HCT116 (cell line): Measurements from ENCODE around the gene PHF20. TPM values are rescaled to one million over a fixed set of nuclear protein-coding genes. Genes with fewer than 3 reads are reported as not detected.

Experiments used
- ATAC-seq: fragments of 200-7000 bp; cut with Tn5 transposase; 2 replicates; pipeline ENCODE4 v1.9.1; 2020; ENCODE audit warnings: mild to moderate bottlenecking, moderate library complexity
- BruUV-seq: library from RNA; stranded (reverse); fragments of 400-500 nt; replicated peaks from 2 replicates; lab custom pipeline; 2021; lab: Mats Ljungman, UMichigan
- CTCF ChIA-PET: fragments of 300-600 bp; sonication (Branson Sonifier 250); formaldehyde crosslinking; loops from one replicate; lab custom pipeline; 2021; ENCODE audit warnings: antibody characterized with exemption; lab: Charles Lee
- POLR2A ChIA-PET: fragments of 300-600, 350-600 bp; sonication (Branson Sonifier 250); formaldehyde crosslinking; loops from one replicate; lab custom pipeline; 2021; ENCODE audit warnings: antibody characterized with exemption; lab: Charles Lee
- RAD21 ChIA-PET, 2 experiments: fragments of 300-600 bp; sonication (Branson Sonifier 250); formaldehyde crosslinking; loops; one replicate each; lab custom pipeline; 2023; ENCODE audit warnings: low total read pairs in 2 of 2; ENCODE audit not compliant: uncharacterized antibody in 2 of 2, unreplicated experiment in 2 of 2, low non-redundant PET in 1 of 2; lab: Charles Lee
- DNase-seq: peaks from one replicate; pipeline ENCODE4 v3.0.0-alpha.2; 2010; ENCODE audit warnings: low read depth, low spot score
- H2AFZ ChIP-seq: fragments of 200-600 bp; shearing (Covaris generic), sonication (generic); 2 replicates; pipeline ENCODE4 v1.6.1; 2017; ENCODE audit warnings: low read depth, mixed run types, mixed read lengths, antibody characterized with exemption, low read length; ENCODE audit not compliant: poor library complexity, severe bottlenecking
- H3K27ac ChIP-seq: 2 replicates; pipeline ENCODE4 v1.5.1; 2012; ENCODE audit warnings: low read depth, low read length
- H3K27me3 ChIP-seq: fragments of 200-600 bp; sonication (generic); 2 replicates; pipeline ENCODE4 v1.6.1; 2016; ENCODE audit warnings: mixed run types, low read length, mixed read lengths; ENCODE audit not compliant: insufficient read depth
- H3K36me3 ChIP-seq, 2 experiments: fragments of 200-500 bp in 1 of 2; fragments of 200-600 bp in 1 of 2; sonication (Bioruptor generic) in 1 of 2; sonication (generic) in 1 of 2; 2 replicates each; pipeline versions ENCODE4 v1.5.1 to v1.6.1; 2014 to 2016; ENCODE audit warnings: low read length in 2 of 2, inconsistent platforms in 1 of 2, mixed read lengths in 1 of 2, mixed run types in 1 of 2; ENCODE audit not compliant: insufficient read depth in 2 of 2, control insufficient read depth in 1 of 2
- H3K4me1 ChIP-seq, 2 experiments: fragments of 200-600 bp in 1 of 2; sonication (generic) in 1 of 2; 2 replicates each; pipeline versions ENCODE4 v1.5.1 to v1.6.1; 2012 to 2017; ENCODE audit warnings: low read length in 2 of 2, inconsistent platforms in 1 of 2, mild to moderate bottlenecking in 1 of 2, mixed read lengths in 1 of 2, mixed run types in 1 of 2, moderate library complexity in 1 of 2; ENCODE audit not compliant: insufficient read depth in 2 of 2, control insufficient read depth in 1 of 2
- H3K4me2 ChIP-seq: fragments of 200-600 bp; sonication (generic); 2 replicates; pipeline ENCODE4 v1.6.1; 2017; ENCODE audit warnings: mixed run types, low read length, mixed read lengths
- H3K4me3 ChIP-seq, 2 experiments: fragments of 200-600 bp in 1 of 2; sonication (generic) in 1 of 2; replicated peaks in 1 of 2; 2 replicates each; pipeline ENCODE4 v1.5.1; 2011 to 2016; ENCODE audit warnings: low read length in 2 of 2, control low read depth in 1 of 2, low read depth in 1 of 2, mild to moderate bottlenecking in 1 of 2, mixed read lengths in 1 of 2, mixed run types in 1 of 2
- H3K79me2 ChIP-seq: fragments of 200-600 bp; sonication (generic); 2 replicates; pipeline ENCODE4 v1.6.1; 2017; ENCODE audit warnings: mild to moderate bottlenecking, mixed run types, low read length, moderate library complexity, mixed read lengths; ENCODE audit not compliant: insufficient read depth
- H3K9ac ChIP-seq: fragments of 200-600 bp; sonication (generic); 2 replicates; pipeline ENCODE4 v1.6.1; 2016; ENCODE audit warnings: low read length, mixed read lengths
- H3K9me2 ChIP-seq: fragments of 200-600 bp; sonication (generic), shearing (Covaris generic); 2 replicates; pipeline ENCODE4 v1.6.1; 2017; ENCODE audit warnings: mixed run types, mild to moderate bottlenecking, moderate library complexity; ENCODE audit not compliant: insufficient read depth
- H3K9me3 ChIP-seq, 2 experiments: fragments of 200-500 bp in 1 of 2; fragments of 200-600 bp in 1 of 2; sonication (Bioruptor generic) in 1 of 2; sonication (generic) in 1 of 2; 2 replicates each; pipeline ENCODE4 v1.6.1; 2014 to 2017; ENCODE audit warnings: low read length in 2 of 2, mixed read lengths in 2 of 2, inconsistent platforms in 1 of 2, low read depth in 1 of 2, mild to moderate bottlenecking in 1 of 2, mixed run types in 1 of 2, moderate library complexity in 1 of 2; ENCODE audit not compliant: control insufficient read depth in 1 of 2, insufficient read depth in 1 of 2
- H4K20me1 ChIP-seq: fragments of 200-600 bp; sonication (generic), shearing (Covaris generic); 2 replicates; pipeline ENCODE4 v1.6.1; 2017; ENCODE audit warnings: mixed run types, mild to moderate bottlenecking, moderate library complexity; ENCODE audit not compliant: insufficient read depth
- CEBPB ChIP-seq: IDR thresholded peaks from 2 replicates; pipeline ENCODE4 v1.6.1; 2012; ENCODE audit warnings: low read depth
- EGR1 ChIP-seq: IDR thresholded peaks from 2 replicates; pipeline ENCODE4 v1.6.1; 2012; ENCODE audit warnings: low read depth
- EZH2 ChIP-seq: fragments of 200-600 bp; sonication (generic); IDR thresholded peaks from 2 replicates; pipeline ENCODE4 v1.6.1; 2017; ENCODE audit warnings: antibody characterized with exemption, mixed run types
- EZH2phosphoT487 ChIP-seq: fragments of 200-600 bp; IDR thresholded peaks from 2 replicates; pipeline ENCODE4 v1.6.1; 2018; ENCODE audit warnings: antibody characterized with exemption, borderline replicate concordance
- FOSL1 ChIP-seq: IDR thresholded peaks from 2 replicates; pipeline ENCODE4 v1.6.1; 2012; ENCODE audit warnings: low read depth
- POLR2A ChIP-seq: IDR thresholded peaks from 2 replicates; pipeline ENCODE4 v1.7.0; 2011; ENCODE audit warnings: borderline replicate concordance; ENCODE audit not compliant: insufficient read depth, insufficient read length; ENCODE audit errors: extremely low read depth
- POLR2AphosphoS5 ChIP-seq: IDR thresholded peaks from 2 replicates; pipeline ENCODE4 v1.6.1; 2011; ENCODE audit warnings: mild to moderate bottlenecking, low read depth, low read length, moderate library complexity
- RAD21 ChIP-seq: IDR thresholded peaks from 2 replicates; pipeline ENCODE4 v1.6.1; 2012; ENCODE audit warnings: low read depth, mild to moderate bottlenecking
- SP1 ChIP-seq: IDR thresholded peaks from 2 replicates; pipeline ENCODE4 v1.6.1; 2012; ENCODE audit warnings: low read depth
- SRF ChIP-seq: IDR thresholded peaks from 2 replicates; pipeline ENCODE4 v1.6.1; 2012; ENCODE audit warnings: low read depth
- TCF7L2 ChIP-seq: IDR thresholded peaks from 2 replicates; pipeline ENCODE4 v1.7.0; 2011; ENCODE audit warnings: borderline replicate concordance, inconsistent platforms; ENCODE audit not compliant: insufficient read depth, insufficient read length; ENCODE audit errors: extremely low read depth
- intact Hi-C: fragments of 100-400 bp; cut with micrococcal nuclease; formaldehyde crosslinking; loops from 2 replicates; pipeline ENCODE4 v1.10.0; 2022
- total RNA-seq: library from RNA; stranded (reverse); gene quantifications from one replicate; pipeline ENCODE4 v1.2.1, GENCODE V29; 2021; ENCODE audit not compliant: unreplicated experiment
- TF ChIP-seq, protein P1 (sequence below), 3 experiments: fragments of 200-600 bp in 1 of 3; sonication (generic) in 1 of 3; IDR thresholded peaks in 2 of 3; conservative IDR thresholded peaks in 1 of 3; 2 replicates each; pipeline ENCODE4 v1.5.1; 2012 to 2017; ENCODE audit warnings: low read depth in 2 of 3, low read length in 2 of 3, antibody characterized with exemption in 1 of 3, borderline replicate concordance in 1 of 3, control low read depth in 1 of 3, mild to moderate bottlenecking in 1 of 3, mixed read lengths in 1 of 3, mixed run types in 1 of 3, moderate library complexity in 1 of 3; ENCODE audit not compliant: insufficient read depth in 1 of 3
- TF ChIP-seq, protein P2 (sequence below): IDR thresholded peaks from 2 replicates; pipeline ENCODE4 v1.6.1; 2012; ENCODE audit warnings: low read depth

PHF20 gene
- total RNA-seq, 1 experiment from 2014 or later: 40.8 TPM

GRCh38 chr20:35917077-35917476, 145.3 kb downstream of the PHF20 start:
- no peak for ATAC-seq
- CTCF ChIA-PET: no interaction called here
- no peak for DNase-seq
- no peaks in the 10 kb centered on the region for H3K9me3 ChIP-seq
- no peak overlapping the region for H3K4me3 ChIP-seq
- no peaks in the 10 kb centered on the region for H3K4me1 ChIP-seq
- H2AFZ ChIP-seq: no peak overlapping the region
- H3K36me3 ChIP-seq: peaks cover 0 to 4% of the 10 kb centered on the region in 2 experiments; a peak in 2 of 4 replicates
- no TSS peak for BruUV-seq
- no peaks in the 10 kb centered on the region for H3K9me2 ChIP-seq
- intact Hi-C loops: no loop called here
- no peak overlapping the region for H3K27ac ChIP-seq
- no peaks in the 10 kb centered on the region for H4K20me1 ChIP-seq
- TF ChIP-seq RAD21: no peak
- no peak for TF ChIP-seq SRF
- no peak for TF ChIP-seq EZH2
- TF ChIP-seq POLR2AphosphoS5: no peak
- TF ChIP-seq FOSL1: no peak
- TF ChIP-seq, protein P1, sequence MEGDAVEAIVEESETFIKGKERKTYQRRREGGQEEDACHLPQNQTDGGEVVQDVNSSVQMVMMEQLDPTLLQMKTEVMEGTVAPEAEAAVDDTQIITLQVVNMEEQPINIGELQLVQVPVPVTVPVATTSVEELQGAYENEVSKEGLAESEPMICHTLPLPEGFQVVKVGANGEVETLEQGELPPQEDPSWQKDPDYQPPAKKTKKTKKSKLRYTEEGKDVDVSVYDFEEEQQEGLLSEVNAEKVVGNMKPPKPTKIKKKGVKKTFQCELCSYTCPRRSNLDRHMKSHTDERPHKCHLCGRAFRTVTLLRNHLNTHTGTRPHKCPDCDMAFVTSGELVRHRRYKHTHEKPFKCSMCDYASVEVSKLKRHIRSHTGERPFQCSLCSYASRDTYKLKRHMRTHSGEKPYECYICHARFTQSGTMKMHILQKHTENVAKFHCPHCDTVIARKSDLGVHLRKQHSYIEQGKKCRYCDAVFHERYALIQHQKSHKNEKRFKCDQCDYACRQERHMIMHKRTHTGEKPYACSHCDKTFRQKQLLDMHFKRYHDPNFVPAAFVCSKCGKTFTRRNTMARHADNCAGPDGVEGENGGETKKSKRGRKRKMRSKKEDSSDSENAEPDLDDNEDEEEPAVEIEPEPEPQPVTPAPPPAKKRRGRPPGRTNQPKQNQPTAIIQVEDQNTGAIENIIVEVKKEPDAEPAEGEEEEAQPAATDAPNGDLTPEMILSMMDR (IDR thresholded peaks at IDR 0.05 in 2 of 3, conservative IDR thresholded peaks at IDR 0.05 in 1 of 3; ENCODE audit: borderline replicate concordance in 1 of 3, insufficient read depth in 1 of 3, low read depth in 2 of 3, low read length in 2 of 3): no peak
- TF ChIP-seq POLR2A: no peak
- TF ChIP-seq EGR1: no peak
- no peak for TF ChIP-seq EZH2phosphoT487
- POLR2A ChIA-PET: no interaction called here
- no peak overlapping the region for H3K9ac ChIP-seq
- no peaks in the 10 kb centered on the region for H3K79me2 ChIP-seq
- H3K4me2 ChIP-seq: no peak overlapping the region
- RAD21 ChIA-PET: no interaction called here
- H3K27me3 ChIP-seq: no peaks in the 10 kb centered on the region

DNA sequence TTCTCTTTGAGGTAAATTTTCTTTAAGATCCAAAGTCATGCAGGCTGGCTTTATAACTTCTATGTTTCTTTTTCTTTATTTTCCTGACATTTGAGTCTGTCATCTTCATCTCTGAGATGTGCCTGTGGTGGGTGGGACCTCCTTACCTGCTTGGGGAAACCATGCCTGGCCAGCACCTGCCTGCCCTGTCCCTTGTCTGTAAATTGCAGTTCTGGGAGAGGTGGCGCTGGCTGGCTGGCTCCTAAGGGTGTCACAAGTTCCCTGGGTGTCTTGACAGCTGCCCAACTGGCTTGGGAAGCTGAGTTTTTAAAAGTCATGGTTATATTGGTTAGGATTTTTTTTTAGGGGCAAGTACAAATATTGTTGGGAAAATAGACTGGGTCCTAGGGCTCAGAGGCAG, 146.2 kb downstream of the PHF20 start:
- Histone ChIP-seq H3K27me3 (no peaks in the 10 kb centered on the region), H3K4me1 (no peaks in the 10 kb centered on the region), H4K20me1 (no peaks in the 10 kb centered on the region), H3K36me3 (peaks cover 0 to 4% of the 10 kb centered on the region in 2 experiments; a peak in 2 of 4 replicates), H3K9me2 (no peaks in the 10 kb centered on the region), H3K27ac (no peak overlapping the region), H3K9ac (no peak overlapping the region), H3K4me3 (no peak overlapping the region), H3K4me2 (no peak overlapping the region), H2AFZ (no peak overlapping the region), H3K79me2 (no peaks in the 10 kb centered on the region), H3K9me3 (no peaks in the 10 kb centered on the region)
- ChIA-PET RAD21 (no interaction called here), CTCF (no interaction called here), POLR2A (no interaction called here)
- DNase-seq (no peak), ATAC-seq (no peak)
- intact Hi-C loops: no loop called here
- BruUV-seq: no TSS peak
- TF ChIP-seq, protein P2, sequence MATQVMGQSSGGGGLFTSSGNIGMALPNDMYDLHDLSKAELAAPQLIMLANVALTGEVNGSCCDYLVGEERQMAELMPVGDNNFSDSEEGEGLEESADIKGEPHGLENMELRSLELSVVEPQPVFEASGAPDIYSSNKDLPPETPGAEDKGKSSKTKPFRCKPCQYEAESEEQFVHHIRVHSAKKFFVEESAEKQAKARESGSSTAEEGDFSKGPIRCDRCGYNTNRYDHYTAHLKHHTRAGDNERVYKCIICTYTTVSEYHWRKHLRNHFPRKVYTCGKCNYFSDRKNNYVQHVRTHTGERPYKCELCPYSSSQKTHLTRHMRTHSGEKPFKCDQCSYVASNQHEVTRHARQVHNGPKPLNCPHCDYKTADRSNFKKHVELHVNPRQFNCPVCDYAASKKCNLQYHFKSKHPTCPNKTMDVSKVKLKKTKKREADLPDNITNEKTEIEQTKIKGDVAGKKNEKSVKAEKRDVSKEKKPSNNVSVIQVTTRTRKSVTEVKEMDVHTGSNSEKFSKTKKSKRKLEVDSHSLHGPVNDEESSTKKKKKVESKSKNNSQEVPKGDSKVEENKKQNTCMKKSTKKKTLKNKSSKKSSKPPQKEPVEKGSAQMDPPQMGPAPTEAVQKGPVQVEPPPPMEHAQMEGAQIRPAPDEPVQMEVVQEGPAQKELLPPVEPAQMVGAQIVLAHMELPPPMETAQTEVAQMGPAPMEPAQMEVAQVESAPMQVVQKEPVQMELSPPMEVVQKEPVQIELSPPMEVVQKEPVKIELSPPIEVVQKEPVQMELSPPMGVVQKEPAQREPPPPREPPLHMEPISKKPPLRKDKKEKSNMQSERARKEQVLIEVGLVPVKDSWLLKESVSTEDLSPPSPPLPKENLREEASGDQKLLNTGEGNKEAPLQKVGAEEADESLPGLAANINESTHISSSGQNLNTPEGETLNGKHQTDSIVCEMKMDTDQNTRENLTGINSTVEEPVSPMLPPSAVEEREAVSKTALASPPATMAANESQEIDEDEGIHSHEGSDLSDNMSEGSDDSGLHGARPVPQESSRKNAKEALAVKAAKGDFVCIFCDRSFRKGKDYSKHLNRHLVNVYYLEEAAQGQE: no peak
- no peak for TF ChIP-seq SP1
- no peak for TF ChIP-seq EZH2phosphoT487
- no peak for TF ChIP-seq EZH2
- TF ChIP-seq CEBPB: no peak
- TF ChIP-seq TCF7L2: no peak
- TF ChIP-seq SRF: no peak
- TF ChIP-seq, protein P1 (IDR thresholded peaks at IDR 0.05 in 2 of 3, conservative IDR thresholded peaks at IDR 0.05 in 1 of 3; ENCODE audit: borderline replicate concordance in 1 of 3, insufficient read depth in 1 of 3, low read depth in 2 of 3, low read length in 2 of 3): no peak
